ENCODE measurements around the gene SANBR.

GRCh38 chr2:61085883-61086282 lies 20.2 kb downstream of the SANBR start:
- TF ChIP-seq POLR2A (IDR thresholded peaks at IDR 0.05) (no peak), CTCF (IDR thresholded peaks at IDR 0.05) (no peak)

Data from Peyer's patch (tissue), 4 donors.